K562 (cell line): ENCODE results near the gene SEC22C. TPM values are rescaled to one million over a fixed set of nuclear protein-coding genes. Genes with fewer than 3 reads are reported as not detected.

Experiments
- ATAC-seq: fragments of 200-7000 bp; cut with Tn5 transposase; 3 replicates; pipeline ENCODE4 v1.9.1; 2020; ENCODE audit warnings: moderate library complexity
- BruUV-seq: library from RNA; stranded (reverse); fragments of 400-500 nt; replicated peaks from 2 replicates; lab custom pipeline; 2021; lab: Mats Ljungman, UMichigan
- CTCF ChIA-PET: fragments of 300-600 bp; formaldehyde crosslinking; extraction: SDS; loops from one replicate; lab custom pipeline; 2021; ENCODE audit warnings: low intra/inter-chr PET ratio; lab: Yijun Ruan, JAX
- POLR2A ChIA-PET: fragments of 300-600, 350-650 bp; sonication (Branson Sonifier 250); formaldehyde crosslinking; extraction: SDS; loops from one replicate; lab custom pipeline; 2021; ENCODE audit warnings: antibody characterized with exemption, inconsistent platforms; lab: Yijun Ruan, JAX
- DNase-seq, 4 experiments: peaks; one replicate each; pipeline versions ENCODE4 v3.0.0 to v3.0.0-alpha.2; 2011 to 2018; ENCODE audit warnings: low spot score in 3 of 4, mixed read lengths in 3 of 4; ENCODE audit errors: extremely low read depth in 1 of 4
- FAIRE-seq: peaks from 2 replicates; lab custom pipeline; 2011; peaks lifted over from hg19 to GRCh38; lab: Jason Lieb, UNC
- H2AFZ ChIP-seq: 2 replicates; pipeline ENCODE4 v1.6.0; 2011; ENCODE audit warnings: low read depth, low read length, control low read depth, inconsistent platforms
- H3K27ac ChIP-seq: fragments of 200-600 bp; 3 replicates; pipeline ENCODE4 v1.8.0; 2011; ENCODE audit warnings: low read depth, mild to moderate bottlenecking, control low read depth, inconsistent platforms, low read length, moderate library complexity, mixed read lengths; ENCODE audit errors: extremely low read depth
- H3K27me3 ChIP-seq, 2 experiments: fragments of 300-600 bp in 1 of 2; 2 replicates in 1 of 2; 3 replicates in 1 of 2; pipeline versions ENCODE4 v1.6.0 to v1.8.0; 2011; ENCODE audit warnings: inconsistent platforms in 2 of 2, low read length in 2 of 2, mild to moderate bottlenecking in 1 of 2, mixed read lengths in 1 of 2, moderate library complexity in 1 of 2; ENCODE audit not compliant: control insufficient read depth in 2 of 2, insufficient read depth in 2 of 2
- H3K36me3 ChIP-seq: fragments of 300-600 bp; 3 replicates; pipeline ENCODE4 v1.8.0; 2011; ENCODE audit warnings: mild to moderate bottlenecking, low read length, inconsistent platforms; ENCODE audit not compliant: control insufficient read depth, insufficient read depth
- H3K4me1 ChIP-seq, 2 experiments: fragments of 200-600 bp in 1 of 2; replicated peaks in 1 of 2; 2 replicates in 1 of 2; 3 replicates in 1 of 2; pipeline versions ENCODE4 v1.5.1 to v1.8.0; 2011; ENCODE audit warnings: inconsistent platforms in 2 of 2, low read length in 2 of 2, mild to moderate bottlenecking in 1 of 2, mixed read lengths in 1 of 2, moderate library complexity in 1 of 2; ENCODE audit not compliant: control insufficient read depth in 2 of 2, insufficient read depth in 2 of 2
- H3K4me2 ChIP-seq: 2 replicates; pipeline ENCODE4 v1.6.1; 2011; ENCODE audit warnings: low read length, control low read depth, inconsistent platforms, mixed read lengths; ENCODE audit not compliant: insufficient read depth
- H3K4me3 ChIP-seq: fragments of 200-600 bp; sonication (generic), shearing (Covaris generic); 2 replicates; pipeline ENCODE4 v1.5.1; 2016; ENCODE audit warnings: control low read depth, inconsistent platforms
- H3K79me2 ChIP-seq: fragments of 200-600 bp; 3 replicates; pipeline ENCODE4 v1.8.0; 2011; ENCODE audit warnings: low read length, inconsistent platforms; ENCODE audit not compliant: control insufficient read depth, insufficient read depth
- H3K9ac ChIP-seq, 2 experiments: 2 replicates each; pipeline versions ENCODE4 v1.6.0 to v1.6.1; 2011; ENCODE audit warnings: low read depth in 2 of 2, low read length in 2 of 2, control low read depth in 1 of 2, inconsistent platforms in 1 of 2, mild to moderate bottlenecking in 1 of 2, mixed read lengths in 1 of 2; ENCODE audit not compliant: insufficient read depth in 1 of 2
- H3K9me1 ChIP-seq: one replicate; pipeline ENCODE4 v1.6.0; 2011; ENCODE audit warnings: inconsistent platforms, mild to moderate bottlenecking, low read length, moderate library complexity; ENCODE audit not compliant: control insufficient read depth, insufficient read depth
- H3K9me3 ChIP-seq: replicated peaks from 2 replicates; pipeline ENCODE4 v1.5.1; 2011; ENCODE audit warnings: low read depth, low read length, inconsistent platforms; ENCODE audit not compliant: control insufficient read depth, insufficient read depth
- H4K20me1 ChIP-seq: replicated peaks from 2 replicates; pipeline ENCODE4 v1.6.1; 2011; ENCODE audit warnings: low read length, inconsistent platforms, mixed read lengths; ENCODE audit not compliant: control insufficient read depth, insufficient read depth
- COPS2 ChIP-seq: fragments of 450-650 bp; conservative IDR thresholded peaks from 2 replicates; pipeline ENCODE4 v1.6.1; 2016; ENCODE audit warnings: mild to moderate bottlenecking, moderate library complexity
- CTCF ChIP-seq, 3 experiments: IDR thresholded peaks in 2 of 3; conservative IDR thresholded peaks in 1 of 3; 2 replicates each; pipeline ENCODE4 v1.5.1; 2011 to 2012; ENCODE audit warnings: low read length in 3 of 3, mild to moderate bottlenecking in 3 of 3, control low read depth in 2 of 3, improper control_type of control experiment in 1 of 3, inconsistent platforms in 1 of 3, low read depth in 1 of 3, mixed read lengths in 1 of 3, moderate library complexity in 1 of 3; ENCODE audit not compliant: insufficient read depth in 2 of 3
- CTCFL ChIP-seq: IDR thresholded peaks from 2 replicates; pipeline ENCODE4 v1.6.1; 2011; ENCODE audit warnings: borderline replicate concordance, low read depth, mild to moderate bottlenecking, moderate library complexity, low read length; ENCODE audit not compliant: insufficient read depth, poor library complexity, severe bottlenecking
- HIVEP1 ChIP-seq: fragments of 250-450 bp; sonication (Bioruptor Pico); IDR thresholded peaks from 2 replicates; pipeline ENCODE4 v1.4.0; 2020; ENCODE audit warnings: mild to moderate bottlenecking
- MAFK ChIP-seq: IDR thresholded peaks from 2 replicates; pipeline ENCODE4 v1.6.1; 2011; ENCODE audit warnings: low read length, improper control_type of control experiment
- RAD21 ChIP-seq, 2 experiments: fragments of 250-450 bp in 1 of 2; fragments of 450-650 bp in 1 of 2; sonication (Bioruptor Pico) in 1 of 2; formaldehyde crosslinking in 1 of 2; IDR thresholded peaks in 1 of 2; conservative IDR thresholded peaks in 1 of 2; 2 replicates each; pipeline versions ENCODE4 v1.4.0 to v1.8.0; 2020 to 2022; ENCODE audit warnings: mild to moderate bottlenecking in 2 of 2, moderate library complexity in 1 of 2
- SMC3 ChIP-seq: conservative IDR thresholded peaks from 2 replicates; pipeline ENCODE4 v1.6.1; 2011; ENCODE audit warnings: low read depth, low read length, improper control_type of control experiment; ENCODE audit not compliant: insufficient read depth
- SRF ChIP-seq, 2 experiments: fragments of 250-450, 450-650 bp in 1 of 2; sonication (Bioruptor Pico) in 1 of 2; sonication (generic) in 1 of 2; formaldehyde crosslinking; IDR thresholded peaks; 2 replicates each; pipeline versions ENCODE4 v1.5.0 to v1.5.1; 2020 to 2022; ENCODE audit warnings: mild to moderate bottlenecking in 1 of 2, missing genetic modification reagents in 1 of 2
- ZFP36 ChIP-seq: fragments of 150-350 bp; IDR thresholded peaks from 2 replicates; pipeline ENCODE4 v1.6.1; 2018; ENCODE audit warnings: low read length, low read depth; ENCODE audit not compliant: partially characterized antibody
- ZNF217 ChIP-seq: sonication (generic); formaldehyde crosslinking; IDR thresholded peaks from 2 replicates; pipeline ENCODE4 v1.8.0; 2022; ENCODE audit warnings: mild to moderate bottlenecking, missing genetic modification reagents
- ZNF79 ChIP-seq: fragments of 250-450 bp; sonication (Bioruptor Pico); IDR thresholded peaks from 2 replicates; pipeline ENCODE4 v1.4.0; 2020; ENCODE audit warnings: low read depth, mild to moderate bottlenecking, moderate library complexity
- WGBS: fragments of 100-300 bp; shearing (Covaris generic); methylation state at CpG from one replicate; pipeline ENCODE4 v1.1.6; 2016; ENCODE audit warnings: low coverage, mixed read lengths; ENCODE audit not compliant: insufficient coverage; ENCODE audit errors: missing lambda C conversion rate; 5-methylcytosine and 5-hydroxymethylcytosine counted together
- in situ Hi-C: fragments of 300-500 bp; cut with MboI; formaldehyde crosslinking; loops from 4 replicates; pipeline ENCODE4 v1.15.0; 2018; ENCODE audit warnings: inconsistent platforms, mixed read lengths
- intact Hi-C: fragments of 100-400 bp; cut with micrococcal nuclease; formaldehyde crosslinking; loops from 2 replicates; pipeline ENCODE4 v1.14.2; 2022
- polyA plus RNA-seq, 8 experiments: library from polyadenylated mRNA; depleted of rRNA in 4 of 8; stranded (reverse) in 5 of 8; unstranded in 3 of 8; fragments of >200 nt; fragmentation: Nextera tagmentation in 2 of 8; fragmentation: Illumina TruSeq in 1 of 8; extraction: Ambion mirVana in 2 of 8; extraction: Trizol in 1 of 8; gene quantifications; 2 replicates each; pipeline versions ENCODE4 v1.2.1 to v1.2.3, GENCODE V29; 2011 to 2014; ENCODE audit warnings: inconsistent platforms in 1 of 8, missing spikeins in 1 of 8
- total RNA-seq, 7 experiments: library from RNA; depleted of rRNA in 6 of 7; stranded (reverse); fragments of >200 nt in 6 of 7; fragmentation: Illumina TruSeq in 2 of 7; extraction: Trizol in 2 of 7; gene quantifications; 2 replicates each; pipeline versions ENCODE4 v1.2.1 to v1.2.3, GENCODE V29; 2011 to 2021; ENCODE audit warnings: low replicate concordance in 1 of 7
- TF ChIP-seq, protein P1 (sequence below): fragments of 450-650 bp; IDR thresholded peaks from 2 replicates; pipeline ENCODE4 v1.6.1; 2016; ENCODE audit warnings: mild to moderate bottlenecking

The SEC22C gene
- total and polyA plus RNA-seq, 9 of the 15 experiments (the other 6 are each of a cell fraction or from before 2014, with no cell fraction given): 35.6 to 68.4 (median 50.7) TPM

DNA sequence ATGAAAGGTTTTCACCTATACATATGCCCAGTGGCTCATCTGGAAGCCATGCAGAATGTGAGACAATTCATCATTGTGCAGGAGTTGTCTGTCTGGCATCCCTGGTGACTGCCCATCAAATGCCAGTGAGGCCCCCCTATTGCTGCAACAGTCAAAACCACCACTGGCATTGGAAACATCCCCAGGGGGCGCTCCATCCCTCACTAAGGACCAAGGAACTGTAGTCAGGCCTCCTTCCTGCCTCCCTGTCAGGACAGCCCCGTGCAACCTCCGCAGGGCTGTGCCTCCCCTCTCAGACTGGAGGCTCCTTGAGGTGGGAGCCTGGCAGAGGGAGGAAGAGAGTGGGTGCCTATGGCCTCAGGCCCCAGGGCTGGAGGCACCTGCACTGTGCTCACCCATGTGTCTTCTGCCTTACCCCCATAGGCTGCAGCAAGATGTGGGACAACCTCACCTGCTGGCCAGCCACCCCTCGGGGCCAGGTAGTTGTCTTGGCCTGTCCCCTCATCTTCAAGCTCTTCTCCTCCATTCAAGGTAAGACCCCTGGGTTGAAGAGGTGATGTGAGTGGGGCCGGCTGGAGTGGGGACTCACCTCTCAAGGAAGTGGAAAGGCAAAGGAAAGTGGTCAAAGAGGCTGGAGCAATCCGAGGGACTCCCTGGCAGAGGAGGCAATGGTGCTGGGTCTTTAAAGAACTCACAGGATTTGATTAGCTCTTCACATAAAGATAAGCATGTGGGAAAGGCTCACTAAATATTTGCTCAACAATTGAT is 62.8 kb downstream of the SEC22C start:
- H3K4me2 ChIP-seq: no peak overlapping the region
- H3K79me2 ChIP-seq: no peaks in the 10 kb centered on the region
- H3K9me3 ChIP-seq: no peaks in the 10 kb centered on the region
- H3K4me3 ChIP-seq: no peak overlapping the region
- WGBS: under 1% methylated on average over 6 of the region's 6 CpGs
- in situ Hi-C loops (no loop called here), intact Hi-C loops (no loop called here)
- BruUV-seq: no TSS peak
- ChIA-PET CTCF (interaction anchor here (1.3 kb wide), 1 partner anchor 28 kb away, joined by 3 read pairs; no protein-coding TSS in a partner anchor), POLR2A (no interaction called here)
- ATAC-seq (peak; percentile 79), FAIRE-seq (peak; percentile 72), DNase-seq (peak; percentile 42 to 59 (median 46))
- H3K4me1 ChIP-seq: peaks cover 0 to 3% of the 10 kb centered on the region in 2 experiments; a peak in 1 of 5 replicates
- H3K27me3 ChIP-seq: peaks cover 2 to 51% of the 10 kb centered on the region in 2 experiments; a peak in 4 of 5 replicates
- no peak for TF ChIP-seq ZNF217 (CRISPR knock-in tag)
- no peak for TF ChIP-seq HIVEP1 (CRISPR knock-in tag)
- TF ChIP-seq CTCF (IDR thresholded peaks at IDR 0.05 in 2 of 3, conservative IDR thresholded peaks at IDR 0.05 in 1 of 3; ENCODE audit: insufficient read depth in 2 of 3, low read depth in 1 of 3, low read length in 3 of 3): peak; percentile 71 to 75 (median 74)
- TF ChIP-seq COPS2: no peak
- TF ChIP-seq SRF (CRISPR knock-in tag; IDR thresholded peaks at IDR 0.05): peak in 1 of 2 experiments; percentile 45; a peak in 1 of 4 replicates
- 0 out of 2 replicates have a peak, but pooled peaks have one; percentile 1 for TF ChIP-seq MAFK
- TF ChIP-seq RAD21 (CRISPR knock-in tag; conservative IDR thresholded peaks at IDR 0.05 in 1 of 2, IDR thresholded peaks at IDR 0.05 in 1 of 2): peak in 1 of 2 experiments; percentile 53; a peak in 2 of 4 replicates
- TF ChIP-seq ZNF79: no peak
- TF ChIP-seq CTCFL: peak; percentile 29
- peak; percentile 81 for TF ChIP-seq ZFP36
- TF ChIP-seq, protein P1, sequence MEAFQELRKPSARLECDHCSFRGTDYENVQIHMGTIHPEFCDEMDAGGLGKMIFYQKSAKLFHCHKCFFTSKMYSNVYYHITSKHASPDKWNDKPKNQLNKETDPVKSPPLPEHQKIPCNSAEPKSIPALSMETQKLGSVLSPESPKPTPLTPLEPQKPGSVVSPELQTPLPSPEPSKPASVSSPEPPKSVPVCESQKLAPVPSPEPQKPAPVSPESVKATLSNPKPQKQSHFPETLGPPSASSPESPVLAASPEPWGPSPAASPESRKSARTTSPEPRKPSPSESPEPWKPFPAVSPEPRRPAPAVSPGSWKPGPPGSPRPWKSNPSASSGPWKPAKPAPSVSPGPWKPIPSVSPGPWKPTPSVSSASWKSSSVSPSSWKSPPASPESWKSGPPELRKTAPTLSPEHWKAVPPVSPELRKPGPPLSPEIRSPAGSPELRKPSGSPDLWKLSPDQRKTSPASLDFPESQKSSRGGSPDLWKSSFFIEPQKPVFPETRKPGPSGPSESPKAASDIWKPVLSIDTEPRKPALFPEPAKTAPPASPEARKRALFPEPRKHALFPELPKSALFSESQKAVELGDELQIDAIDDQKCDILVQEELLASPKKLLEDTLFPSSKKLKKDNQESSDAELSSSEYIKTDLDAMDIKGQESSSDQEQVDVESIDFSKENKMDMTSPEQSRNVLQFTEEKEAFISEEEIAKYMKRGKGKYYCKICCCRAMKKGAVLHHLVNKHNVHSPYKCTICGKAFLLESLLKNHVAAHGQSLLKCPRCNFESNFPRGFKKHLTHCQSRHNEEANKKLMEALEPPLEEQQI: no peak
- TF ChIP-seq SMC3: 0 out of 2 replicates have a peak, but pooled peaks have one; percentile 21
- H3K27ac ChIP-seq: no peak overlapping the region
- H2AFZ ChIP-seq: no peak overlapping the region
- H4K20me1 ChIP-seq: no peaks in the 10 kb centered on the region; the same call in 1 of the 2 replicates
- no peaks in the 10 kb centered on the region for H3K9me1 ChIP-seq
- no peaks in the 10 kb centered on the region for H3K36me3 ChIP-seq
- no peak overlapping the region for H3K9ac ChIP-seq
